ENCODE results near the gene PCDHA3. TPM values are rescaled to one million over a fixed set of nuclear protein-coding genes. Genes with fewer than 3 reads are reported as not detected.
"Not testable (repeated sequence)": the region's sequence is repeated elsewhere in the genome, so short reads cannot be mapped to it uniquely, and the experiment has no call there.

The PCDHA3 gene
- total RNA-seq, 1 donor from 2014 or later, result 0.05 TPM

GRCh38 chr5:140808889-140809291 lies 8.0 kb downstream of the PCDHA3 start:
- ATAC-seq (no peak), DNase-seq (ENCODE audit: low spot score) (no peak)

- DNase-seq (ENCODE audit: low spot score), result no peak
Observed at GRCh38 chr5:140821375-140822280, 20.8 kb downstream of the PCDHA3 start, which contains the start of gene PCDHA5. PCDHA5 (plus strand) TSS chr5:140821613.

GRCh38 chr5:140822281-140822629 lies 21.4 kb downstream of the PCDHA3 start:
- ATAC-seq, result no peak
- DNase-seq (ENCODE audit: low spot score), result no peak

More at GRCh38 chr5:140821375-140822280, 20.8 kb downstream of the PCDHA3 start, which contains the start of gene PCDHA5:
- no peak for ATAC-seq

- not testable (repeated sequence) for DNase-seq (ENCODE audit: low spot score); ATAC-seq
Observed at GRCh38 chr5:140822969-140823368, 22.1 kb downstream of the PCDHA3 start.

- DNase-seq (ENCODE audit: low spot score) (no peak), ATAC-seq (no peak)
Observed at GRCh38 chr5:140823475-140823874, 22.6 kb downstream of the PCDHA3 start.

- no peak for DNase-seq (ENCODE audit: low spot score)
- ATAC-seq, result no peak
Observed at GRCh38 chr5:140827704-140828361, 27.0 kb downstream of the PCDHA3 start, which contains the start of gene PCDHA6. PCDHA6 (plus strand) TSS chr5:140827960; CDS start chr5:140828092, 132 bp downstream.

GRCh38 chr5:140828362-140828737 lies 27.5 kb downstream of the PCDHA3 start:
- no peak for ATAC-seq
- DNase-seq (ENCODE audit: low spot score), result no peak

- DNase-seq (ENCODE audit: low spot score); ATAC-seq: not testable (repeated sequence)
Observed at GRCh38 chr5:140829511-140830501, 28.9 kb downstream of the PCDHA3 start.

GRCh38 chr5:140833993-140834392 lies 33.1 kb downstream of the PCDHA3 start, which contains the start of gene PCDHA7:
PCDHA7 (plus strand) TSS chr5:140834269; CDS start chr5:140834384, 115 bp downstream.
- ATAC-seq, result no peak
- DNase-seq (ENCODE audit: low spot score), result no peak

GRCh38 chr5:140834439-140835008 lies 33.7 kb downstream of the PCDHA3 start:
- not testable (repeated sequence) for ATAC-seq; DNase-seq (ENCODE audit: low spot score)

- no peak for DNase-seq (ENCODE audit: low spot score)
- ATAC-seq, result no peak
Observed at GRCh38 chr5:140835622-140836510, 35.0 kb downstream of the PCDHA3 start.

GRCh38 chr5:140840978-140841962 lies 40.4 kb downstream of the PCDHA3 start, which contains the start of gene PCDHA8:
PCDHA8 (plus strand) TSS chr5:140841187; CDS start chr5:140841322, 135 bp downstream.
- DNase-seq (ENCODE audit: low spot score), result no peak
- no peak for ATAC-seq

GRCh38 chr5:140842798-140843733 lies 42.2 kb downstream of the PCDHA3 start:
- ATAC-seq (no peak), DNase-seq (ENCODE audit: low spot score) (no peak)

GRCh38 chr5:140848139-140849102 lies 47.6 kb downstream of the PCDHA3 start, which contains the start of gene PCDHA9:
PCDHA9 (plus strand) TSS chr5:140848382; CDS start chr5:140848496, 114 bp downstream.
- ATAC-seq; DNase-seq (ENCODE audit: low spot score): not testable (repeated sequence)
